GM21447 (cell line): ENCODE data around the gene SDF4.

Experiments
- ATAC-seq: cut with Tn5 transposase; IDR thresholded peaks from one replicate; pipeline ENCODE4 v1.9.1; 2021; ENCODE audit not compliant: unreplicated experiment

The SDF4 gene

DNA sequence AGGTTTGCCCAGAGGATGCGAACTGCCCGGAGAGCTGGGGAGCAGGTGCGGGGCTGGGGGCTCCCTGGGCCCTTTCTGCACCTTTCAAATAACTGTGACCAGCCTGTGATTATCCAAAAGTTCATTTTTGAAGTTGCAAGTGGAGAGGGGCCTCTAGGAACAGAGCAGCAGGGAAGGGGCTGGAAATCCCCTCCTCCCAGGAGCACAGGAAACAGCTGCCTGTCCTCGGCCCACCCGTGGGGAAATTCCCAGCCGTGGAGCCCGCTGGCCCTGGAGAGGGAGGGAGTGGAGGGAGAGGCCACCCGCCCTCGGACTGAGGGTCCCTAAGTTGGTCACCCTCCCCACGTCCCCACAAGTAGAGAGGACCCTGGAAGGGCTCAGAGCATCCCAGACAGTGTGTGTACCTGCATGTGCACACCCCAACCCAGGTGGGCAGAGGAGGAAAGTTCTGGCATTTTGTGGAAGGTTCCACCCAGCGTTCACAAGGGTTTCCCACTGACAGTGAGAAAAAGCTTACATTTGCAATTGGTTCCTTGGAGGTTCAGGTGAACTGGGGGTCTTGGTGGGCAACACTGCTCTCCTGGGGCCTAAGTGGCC lies 16.6 kb downstream of the SDF4 start:
- ATAC-seq: no peak

DNA sequence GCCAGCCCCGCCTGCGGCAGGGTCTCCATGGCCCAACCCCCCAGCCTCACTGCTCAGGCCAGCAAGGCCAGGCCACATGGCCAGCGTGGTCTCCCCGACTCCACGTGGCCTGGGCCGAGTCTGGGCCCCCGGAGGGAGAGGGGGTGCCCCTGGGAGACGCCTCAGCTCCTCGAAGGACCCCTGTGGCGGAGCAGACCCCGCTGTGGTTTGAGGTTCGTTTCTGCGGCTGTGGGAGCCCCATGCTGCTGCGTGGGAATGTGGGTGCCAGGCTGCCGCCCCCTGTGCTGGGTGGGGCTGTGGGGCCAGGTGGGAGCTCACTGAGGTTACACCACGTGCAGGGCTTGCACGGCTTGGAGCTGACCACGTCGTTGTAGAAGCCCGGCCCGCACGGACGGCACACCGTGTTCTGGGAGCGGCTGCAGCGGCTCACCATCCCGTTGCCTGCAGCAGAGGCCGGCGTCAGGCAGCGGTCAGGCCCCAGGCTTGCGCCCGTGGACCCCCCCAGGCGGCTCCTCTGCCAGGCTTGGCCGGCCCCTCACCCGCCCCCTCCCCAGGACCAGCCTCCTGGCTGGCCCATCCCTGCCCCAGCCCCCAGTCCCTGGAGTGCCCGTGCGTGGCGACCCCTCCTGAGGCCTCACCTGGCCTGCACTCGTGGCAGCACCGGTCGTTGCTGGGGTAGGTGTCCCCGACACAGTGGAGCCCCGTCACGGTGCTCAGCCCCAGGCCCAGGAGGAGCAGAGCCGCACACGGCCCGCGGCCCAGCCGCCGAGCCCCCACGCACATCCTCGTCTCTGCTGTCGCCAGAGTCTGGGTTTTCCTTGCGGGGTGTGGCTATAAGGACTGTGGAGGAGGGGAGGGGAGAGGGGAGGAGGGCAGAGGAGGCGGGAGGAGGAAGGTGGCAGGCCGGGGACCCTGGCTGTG lies 18.2 kb downstream of the SDF4 start, which contains the start of gene TNFRSF4:
Gene TNFRSF4 (minus strand): TSS at position 809 of the 921 bp plus-strand sequence. CDS start 26 bp downstream, at position 783.
- no peak for ATAC-seq

DNA sequence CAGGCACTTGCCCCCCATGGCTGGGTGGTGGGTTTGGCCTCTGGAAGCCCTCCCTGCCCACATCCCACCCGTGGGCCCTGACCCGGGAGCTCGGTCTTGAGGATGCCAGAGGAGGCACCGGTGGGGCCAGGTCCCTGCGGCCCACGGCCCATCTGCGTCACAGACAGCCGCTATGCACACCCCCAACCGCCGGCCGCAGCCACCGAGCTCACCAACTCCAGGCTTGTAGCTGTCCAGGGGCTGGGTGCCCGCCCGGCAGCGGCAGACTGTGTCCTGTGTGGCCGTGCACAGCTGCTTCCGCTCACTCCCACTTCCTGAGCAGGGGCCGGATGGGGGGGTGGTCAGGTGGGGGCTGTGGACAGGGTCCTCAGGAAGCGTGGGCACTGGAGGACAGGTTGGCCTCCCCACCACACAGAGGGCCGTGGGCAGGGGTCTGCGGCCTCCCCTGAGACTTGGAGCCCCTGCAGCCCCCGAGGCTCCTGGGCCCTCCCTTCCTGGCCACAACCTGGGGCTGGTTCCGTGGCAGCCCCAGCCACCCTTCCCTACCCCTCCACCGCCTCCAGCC lies 18.9 kb downstream of the SDF4 start:
- ATAC-seq: no peak

DNA sequence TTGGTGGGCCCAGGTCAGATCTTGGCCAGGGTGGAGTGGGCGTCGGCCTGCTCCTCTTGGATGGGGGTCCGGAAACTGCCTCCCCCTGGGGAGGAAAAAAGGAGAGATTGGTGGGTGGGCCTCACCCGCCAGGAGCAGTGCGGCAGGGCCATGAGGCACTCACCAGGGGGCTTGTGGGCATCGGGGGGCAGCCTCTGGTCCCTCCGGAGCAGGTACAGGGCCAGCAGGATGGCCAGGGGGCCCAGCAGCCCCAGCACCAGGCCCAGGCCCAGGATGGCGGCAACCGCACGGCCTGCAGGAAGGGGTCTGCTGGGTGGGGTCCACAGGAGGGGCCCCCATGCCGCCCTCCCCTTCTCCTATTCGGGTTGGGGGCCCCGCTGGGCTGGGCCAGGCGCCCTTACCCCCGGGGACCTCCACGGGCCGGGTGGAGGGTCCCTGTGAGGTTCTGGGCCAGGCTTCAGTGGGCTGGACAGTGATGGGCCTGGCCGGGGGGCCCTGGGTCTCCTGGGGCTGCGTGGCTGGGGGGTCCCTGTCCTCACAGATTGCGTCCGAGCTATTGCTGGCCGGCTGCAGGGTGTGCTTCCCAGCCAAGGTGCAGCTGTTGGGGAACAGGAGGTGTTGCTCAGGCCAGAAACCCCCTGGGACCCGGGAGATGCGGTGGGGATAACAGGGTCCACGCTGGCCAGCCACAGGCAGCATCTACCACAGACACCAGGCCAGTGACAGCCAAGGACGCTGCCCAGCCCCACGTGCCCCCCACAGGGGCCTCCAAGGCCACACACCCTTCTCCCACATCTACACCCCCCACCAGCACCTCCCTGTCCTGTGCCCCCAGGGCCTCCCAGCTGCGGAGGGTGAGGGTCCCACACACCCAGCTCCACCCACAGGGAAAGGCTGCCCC lies 20.0 kb downstream of the SDF4 start:
- ATAC-seq: no peak

GRCh38 chr1:1210726-1211540 lies 20.9 kb downstream of the SDF4 start:
- ATAC-seq: no peak

DNA sequence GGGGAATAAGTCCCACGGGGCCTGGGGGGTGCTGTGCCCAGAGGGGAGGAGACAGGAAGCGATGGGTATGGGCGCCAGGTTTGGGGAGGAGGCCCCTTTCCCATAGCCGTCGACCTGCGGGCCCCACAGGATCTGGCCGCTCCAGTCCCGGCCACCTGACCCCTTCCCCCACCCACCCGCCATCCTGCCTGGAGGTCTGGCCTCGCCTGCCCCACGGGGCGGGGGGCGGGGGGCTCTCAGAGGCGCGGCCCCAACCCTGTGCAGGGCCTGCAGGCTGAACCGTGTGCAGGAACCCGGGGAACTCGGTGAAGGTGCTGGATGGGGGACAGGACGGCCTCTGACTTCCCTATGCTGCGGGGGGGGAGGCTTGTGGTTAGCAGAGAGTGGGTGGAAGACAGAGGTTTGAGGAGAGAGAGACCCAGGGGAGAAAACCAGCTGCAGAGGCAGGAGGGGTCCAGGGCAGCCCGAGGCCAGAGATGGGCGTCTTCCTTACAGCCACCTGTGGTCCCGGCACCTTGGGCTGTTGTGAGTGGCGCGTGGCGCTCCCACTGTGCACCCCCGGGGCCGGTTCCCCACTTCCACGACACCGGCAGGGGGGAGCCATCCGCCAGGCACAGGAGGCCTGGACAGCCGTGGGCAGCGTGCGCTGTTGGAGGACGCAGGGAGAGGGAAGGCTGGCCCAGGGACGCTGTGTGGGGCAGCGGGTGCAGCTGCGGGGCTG lies 22.9 kb downstream of the SDF4 start:
- no peak for ATAC-seq

DNA sequence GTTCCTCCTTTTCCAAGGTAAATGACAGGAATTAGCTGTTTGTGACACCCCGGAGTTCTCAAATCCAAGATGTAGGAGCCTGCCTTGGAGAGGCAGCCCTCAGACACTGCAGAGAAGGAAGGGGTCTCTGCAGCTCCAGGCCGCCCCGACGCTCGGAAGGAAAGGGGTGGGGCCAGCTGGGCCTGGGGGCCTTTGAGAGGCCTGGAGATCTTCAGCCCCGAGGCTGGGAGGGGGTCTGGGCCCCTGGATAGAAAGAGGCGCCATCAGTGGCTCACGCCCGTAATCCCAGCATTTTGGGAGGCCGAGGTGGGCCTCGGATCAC lies 24.3 kb downstream of the SDF4 start:
- no peak for ATAC-seq

GRCh38 chr1:1206966-1207531 lies 24.8 kb downstream of the SDF4 start:
- no peak for ATAC-seq

DNA sequence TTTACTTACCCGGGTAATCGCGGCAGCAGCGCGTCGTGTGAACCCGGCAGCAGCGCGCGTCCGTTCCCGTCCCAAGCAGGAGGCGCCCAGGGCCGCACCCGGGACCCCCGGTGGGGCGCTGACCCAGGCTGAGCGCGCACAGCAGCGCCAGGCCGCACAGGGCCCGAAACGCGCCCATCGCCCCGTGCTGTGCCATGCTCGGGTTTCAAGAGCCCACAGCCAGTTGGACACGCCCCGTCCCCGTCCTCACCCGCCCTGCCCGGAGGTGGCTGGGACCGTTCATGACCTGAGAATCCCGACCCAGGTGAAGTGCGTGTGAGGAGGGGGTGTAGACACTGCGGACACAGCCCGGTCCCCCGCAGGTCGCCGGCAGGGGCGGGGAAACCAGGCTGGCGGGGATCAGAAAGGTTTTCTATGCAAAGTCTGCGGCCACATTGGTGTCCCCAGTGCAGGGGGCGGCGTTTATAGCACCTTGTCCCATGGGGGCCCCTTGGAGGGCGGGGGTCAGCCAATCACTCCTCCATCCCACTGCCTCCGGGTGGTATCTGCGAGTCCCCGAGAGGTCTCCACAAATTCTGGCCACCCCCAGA lies 25.3 kb downstream of the SDF4 start, which contains the start of gene TNFRSF18:
Gene TNFRSF18 (minus strand): TSS at position 217 of the 590 bp plus-strand sequence. CDS start 21 bp downstream, at position 196.
- ATAC-seq: no peak

GRCh38 chr1:1205769-1206375 lies 25.9 kb downstream of the SDF4 start:
- ATAC-seq: no peak

GRCh38 chr1:1204998-1205768 lies 26.6 kb downstream of the SDF4 start:
- ATAC-seq: no peak

- ATAC-seq: no peak
These were observed 27.3 kb downstream of the SDF4 start for GRCh38 chr1:1204425-1204920.

DNA sequence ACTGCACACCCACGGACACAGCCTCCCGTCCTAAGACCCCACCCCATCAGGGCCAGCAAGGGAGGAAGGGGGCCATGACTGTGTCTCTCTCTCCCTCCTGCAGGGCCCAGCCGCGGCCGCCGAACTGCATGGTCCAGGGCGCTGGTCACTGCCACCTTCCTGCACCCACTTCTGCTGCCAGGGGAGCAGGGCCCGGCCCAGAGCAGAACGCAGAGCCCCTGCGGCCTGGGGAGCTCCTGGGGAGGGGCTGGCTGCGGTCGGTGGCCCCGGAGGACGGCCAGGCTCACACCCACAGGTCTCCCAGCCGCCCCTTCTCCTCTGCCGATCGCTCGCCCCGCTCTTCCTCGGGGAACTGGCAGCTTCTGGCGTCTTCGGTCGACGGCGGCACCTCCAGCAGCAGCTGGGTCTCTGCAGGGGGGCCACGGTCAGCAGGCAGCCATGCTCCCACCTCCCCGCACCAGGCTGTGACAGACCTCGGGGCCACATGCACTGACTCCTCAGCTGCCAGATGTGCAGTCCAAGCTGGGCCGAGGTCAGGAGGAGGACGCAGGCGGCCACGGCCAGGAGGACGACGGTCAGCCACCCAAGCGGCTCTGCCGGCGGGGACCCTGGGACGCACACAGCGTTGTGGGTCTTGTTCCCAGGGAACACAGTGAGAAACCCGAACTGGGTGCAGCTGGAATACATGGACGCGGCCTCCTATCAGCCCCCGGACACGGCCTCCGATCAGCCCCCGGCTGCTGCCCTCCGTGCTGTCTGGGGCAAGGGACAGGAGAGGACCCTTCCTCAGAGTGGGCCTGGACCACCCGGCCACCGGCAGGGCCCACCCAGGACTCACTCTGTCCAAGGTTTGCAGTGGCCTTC lies 28.0 kb downstream of the SDF4 start:
- ATAC-seq: no peak

DNA sequence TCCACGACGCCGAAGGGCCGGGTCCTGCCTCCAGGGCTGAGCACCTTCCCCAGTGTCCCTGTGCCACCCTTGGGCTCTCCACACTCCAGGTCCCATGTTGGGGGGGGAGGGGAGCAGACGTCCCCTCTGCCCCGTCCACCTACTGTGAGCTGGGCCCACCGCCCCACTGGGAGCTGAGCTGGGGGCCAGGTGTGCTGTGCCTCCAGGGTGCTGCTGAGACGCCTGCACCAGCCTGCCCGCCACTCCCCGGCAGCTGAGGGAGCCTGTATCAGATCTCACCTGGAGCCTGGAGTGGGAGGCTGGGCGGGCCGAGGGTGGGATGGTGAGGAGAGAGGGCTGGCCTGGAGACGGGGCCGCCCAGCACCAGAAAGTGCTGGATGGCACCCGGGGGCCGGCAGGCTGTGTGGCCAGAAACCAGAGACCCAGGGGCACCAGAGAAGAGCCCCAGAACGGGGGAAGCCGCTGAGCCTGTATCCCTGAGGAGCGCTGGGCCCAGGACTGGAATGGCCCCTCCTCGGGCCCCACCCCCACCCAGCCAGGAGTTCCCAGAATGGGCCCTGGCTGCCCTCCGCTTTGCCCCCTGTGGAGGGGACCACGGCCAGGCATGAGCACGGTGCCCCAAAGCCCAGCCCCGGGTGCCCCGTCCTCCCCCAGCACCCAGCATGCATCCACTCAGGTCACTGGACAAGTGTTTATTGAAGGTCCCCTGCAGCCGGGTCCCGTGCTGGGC lies 28.8 kb downstream of the SDF4 start:
- ATAC-seq: no peak

DNA sequence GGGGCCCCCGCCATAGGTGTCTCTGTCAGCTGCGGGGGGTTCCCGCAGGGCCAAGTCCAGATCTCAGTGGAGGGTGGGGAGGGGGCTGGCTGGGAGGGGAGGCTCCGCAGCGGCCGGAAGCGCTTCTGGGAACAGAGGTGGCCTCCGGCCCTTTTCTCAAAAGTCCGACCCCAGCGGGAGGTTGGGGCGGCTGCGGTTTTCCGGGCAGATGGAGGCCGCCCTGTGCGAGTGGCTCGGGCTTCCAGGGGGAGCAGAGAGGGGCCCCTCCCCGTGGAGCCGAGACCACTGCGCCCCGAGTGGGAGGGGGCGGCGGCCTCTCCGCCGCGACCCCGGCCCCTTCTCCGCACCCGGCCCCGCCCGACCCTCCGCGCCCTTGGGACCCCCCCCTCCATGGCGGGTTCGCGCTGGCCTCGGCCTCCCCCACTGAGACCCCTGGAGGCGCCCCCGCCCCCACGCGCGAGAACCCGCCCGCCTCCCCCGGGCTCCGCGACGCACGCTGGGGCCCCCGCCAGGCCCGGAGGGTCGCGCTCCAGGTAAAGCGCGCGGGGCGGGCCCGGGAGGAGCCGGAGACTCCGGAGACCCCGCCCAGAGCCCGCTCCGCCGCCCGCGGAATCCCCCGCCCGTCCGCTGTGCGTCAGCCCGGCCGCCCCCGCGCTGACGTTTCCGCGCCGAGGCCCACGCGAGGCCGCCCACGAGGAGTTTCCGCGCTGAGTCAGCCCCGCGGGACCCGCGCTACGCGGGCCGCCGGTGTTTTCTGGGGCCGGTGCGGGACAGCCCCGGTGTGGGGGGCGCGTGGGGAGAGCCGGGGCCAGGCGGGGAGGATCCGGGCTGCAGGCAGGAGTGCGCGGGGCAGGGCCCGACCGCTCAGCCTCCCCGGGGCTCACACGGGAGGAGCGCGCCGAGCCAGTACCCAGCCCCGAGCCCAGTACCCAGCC lies 30.7 kb downstream of the SDF4 start:
- ATAC-seq: no peak
